Skeletal muscle tissue (tissue), 4 donors: Measurements from ENCODE around the gene MELTF. TPM values are rescaled to one million over a fixed set of nuclear protein-coding genes. Genes with fewer than 3 reads are reported as not detected.

Source experiments
- H3K27ac ChIP-seq: one replicate; pipeline ENCODE4 v1.7.0; 2013; ENCODE audit warnings: mild to moderate bottlenecking, low read depth, low read length, inconsistent platforms
- H3K27me3 ChIP-seq, 3 donors: one replicate each; pipeline ENCODE4 v1.7.0; 2013; ENCODE audit warnings: low read length in 3 of 3; ENCODE audit not compliant: control insufficient read depth in 3 of 3, insufficient read depth in 3 of 3
- H3K36me3 ChIP-seq, 3 donors: one replicate each; pipeline ENCODE4 v1.7.0; 2013; ENCODE audit warnings: low read length in 3 of 3; ENCODE audit not compliant: control insufficient read depth in 3 of 3, insufficient read depth in 3 of 3
- H3K4me1 ChIP-seq, 3 donors: one replicate each; pipeline ENCODE4 v1.7.0; 2013; ENCODE audit warnings: low read length in 3 of 3, mild to moderate bottlenecking in 3 of 3; ENCODE audit not compliant: control insufficient read depth in 3 of 3, insufficient read depth in 3 of 3
- H3K4me3 ChIP-seq, 3 donors: one replicate each; pipeline ENCODE4 v1.7.0; 2013; ENCODE audit warnings: low read length in 3 of 3
- H3K9ac ChIP-seq, 3 donors: one replicate each; pipeline ENCODE4 v1.7.0; 2013; ENCODE audit warnings: low read length in 3 of 3, mild to moderate bottlenecking in 3 of 3, moderate library complexity in 2 of 3, low read depth in 1 of 3
- H3K9me3 ChIP-seq, 3 donors: one replicate each; pipeline ENCODE4 v1.7.0; 2013; ENCODE audit warnings: low read length in 3 of 3; ENCODE audit not compliant: control insufficient read depth in 3 of 3
- total RNA-seq: library from RNA; depleted of rRNA; stranded (reverse); fragments of >200 nt; gene quantifications from one replicate; pipeline ENCODE4 v1.2.3, GENCODE V29; 2014
- donor health status: Osteomylitis.

Gene MELTF
- total RNA-seq, 1 donor from 2014 or later: 8.9 TPM

DNA sequence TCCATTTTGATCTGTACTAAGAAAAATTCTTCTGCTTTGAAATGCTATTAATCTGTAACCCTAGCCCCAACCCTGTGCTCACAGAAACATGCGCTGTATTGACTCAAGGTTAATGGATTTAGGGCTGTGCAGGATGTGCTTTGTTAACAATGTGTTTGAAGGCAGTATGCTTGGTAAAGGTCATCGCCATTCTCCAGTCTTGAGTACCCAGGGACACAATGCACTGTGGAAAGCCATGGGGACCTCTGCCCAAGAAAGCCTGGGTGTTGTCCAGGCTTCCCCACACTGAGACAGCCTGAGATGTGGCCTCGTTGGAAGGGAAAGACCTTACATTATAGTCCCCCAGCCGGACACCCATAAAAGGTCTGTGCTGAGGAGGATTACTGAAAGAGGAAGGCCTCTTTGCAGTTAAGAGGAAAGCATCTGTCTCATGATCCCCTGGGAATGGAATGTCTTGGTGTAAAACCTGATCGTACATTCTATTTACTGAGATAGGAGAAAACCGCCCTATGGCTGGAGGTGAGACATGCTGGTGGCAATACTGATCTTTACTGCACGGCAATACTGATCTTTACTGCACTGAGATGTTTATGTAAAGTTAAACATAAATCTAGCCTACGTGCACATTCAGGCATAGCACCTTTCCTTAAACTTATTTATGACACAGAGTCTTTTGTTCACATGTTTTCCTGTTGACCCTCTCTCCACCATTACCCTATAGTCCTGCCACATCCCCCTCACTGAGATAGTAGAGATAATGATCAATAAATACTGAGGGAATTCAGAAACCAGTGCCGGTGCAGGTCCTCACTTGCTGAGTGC, 67.3 kb downstream of the MELTF start:
- Histone ChIP-seq H3K4me1 (no peaks in the 10 kb centered on the region), H3K4me3 (no peak overlapping the region), H3K9ac (no peak overlapping the region), H3K36me3 (peaks cover 0 to 15% (median 3%) of the 10 kb centered on the region in 3 donors), H3K27ac (no peak overlapping the region), H3K9me3 (no peaks in the 10 kb centered on the region), H3K27me3 (no peaks in the 10 kb centered on the region)

DNA sequence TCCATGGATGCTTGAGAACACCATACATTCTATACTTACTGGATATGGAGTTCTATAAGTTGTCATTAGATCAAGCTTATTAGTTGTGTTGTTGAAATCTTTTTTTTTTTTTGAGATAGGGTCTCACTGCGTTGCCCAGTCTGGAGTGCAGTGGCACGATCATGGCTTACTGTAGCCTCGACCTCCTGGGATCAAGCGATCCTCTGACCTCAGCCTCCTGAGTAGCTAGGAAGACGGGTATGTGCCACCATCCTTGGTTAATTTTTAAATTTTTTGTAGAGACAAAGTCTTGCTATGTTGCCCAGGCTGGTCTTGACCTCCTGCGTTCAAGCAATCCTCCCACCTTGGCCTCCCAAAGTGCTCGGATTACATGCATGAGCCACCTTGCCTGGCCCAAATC, 74.8 kb downstream of the MELTF start:
- Histone ChIP-seq H3K9ac (no peak overlapping the region), H3K9me3 (no peaks in the 10 kb centered on the region), H3K27ac (no peak overlapping the region), H3K4me3 (no peak overlapping the region), H3K4me1 (no peaks in the 10 kb centered on the region), H3K27me3 (no peaks in the 10 kb centered on the region), H3K36me3 (peaks cover 7 to 11% (median 7%) of the 10 kb centered on the region in 3 donors)

Other genes with a start within 250 kb of the MELTF start
- gene SENP5, start 161.9 kb downstream of the MELTF start, total RNA-seq: 34.4 TPM
- 30.8 TPM for gene NCBP2, start 87.3 kb downstream of the MELTF start, total RNA-seq
- gene PIGZ, start 61.0 kb downstream of the MELTF start, total RNA-seq: 1.0 TPM